Thymus (tissue), 11 donors: ENCODE results near the gene GNB2. TPM values are rescaled to one million over a fixed set of nuclear protein-coding genes. Genes with fewer than 3 reads are reported as not detected.

Experiments
- DNase-seq, 9 donors: peaks; one replicate each; pipeline ENCODE4 v3.0.0-alpha.2; 2013; ENCODE audit warnings: low spot score in 9 of 9, low read depth in 6 of 9, missing footprints in 1 of 9
- H3K27ac ChIP-seq, 2 donors: one replicate each; pipeline ENCODE4 v1.5.1; 2013; ENCODE audit warnings: control low read depth in 1 of 2, low read depth in 1 of 2, low read length in 1 of 2, mild to moderate bottlenecking in 1 of 2, moderate library complexity in 1 of 2
- H3K27me3 ChIP-seq, 2 donors: one replicate each; pipeline ENCODE4 v1.5.1; 2013; ENCODE audit warnings: low read length in 1 of 2; ENCODE audit not compliant: control insufficient read depth in 2 of 2, insufficient read depth in 1 of 2
- H3K36me3 ChIP-seq, 2 donors: one replicate each; pipeline ENCODE4 v1.5.1; 2013; ENCODE audit warnings: low read length in 1 of 2, mild to moderate bottlenecking in 1 of 2, moderate library complexity in 1 of 2; ENCODE audit not compliant: control insufficient read depth in 2 of 2, insufficient read depth in 2 of 2
- H3K4me1 ChIP-seq, 2 donors: one replicate each; pipeline ENCODE4 v1.5.1; 2013; ENCODE audit warnings: low read length in 2 of 2; ENCODE audit not compliant: control insufficient read depth in 2 of 2, insufficient read depth in 2 of 2
- H3K4me3 ChIP-seq, 2 donors: one replicate each; pipeline ENCODE4 v1.5.1; 2013; ENCODE audit warnings: low read length in 2 of 2, control low read depth in 1 of 2, mild to moderate bottlenecking in 1 of 2
- H3K9me3 ChIP-seq, 2 donors: one replicate each; pipeline ENCODE4 v1.5.1; 2013; ENCODE audit warnings: low read length in 1 of 2, mild to moderate bottlenecking in 1 of 2; ENCODE audit not compliant: control insufficient read depth in 2 of 2, insufficient read depth in 1 of 2
- WGBS: extraction: QIAGEN DNeasy Blood & Tissue Kit; methylation state at CpG from one replicate; pipeline ENCODE4 v1.1.7; 2013; 5-methylcytosine and 5-hydroxymethylcytosine counted together
- polyA plus RNA-seq: library from polyadenylated mRNA; stranded (reverse); fragments of 200-250 nt; gene quantifications from one replicate; pipeline ENCODE4 v1.2.3, GENCODE V29; 2013
- total RNA-seq: library from RNA; stranded (reverse); fragments of 120-200 nt; gene quantifications from one replicate; pipeline ENCODE4 v1.2.4, GENCODE V29; 2013
- donor health status: healthy.

The GNB2 gene
- total and polyA plus RNA-seq, 2 donors, result 45.8 to 130 TPM

DNA sequence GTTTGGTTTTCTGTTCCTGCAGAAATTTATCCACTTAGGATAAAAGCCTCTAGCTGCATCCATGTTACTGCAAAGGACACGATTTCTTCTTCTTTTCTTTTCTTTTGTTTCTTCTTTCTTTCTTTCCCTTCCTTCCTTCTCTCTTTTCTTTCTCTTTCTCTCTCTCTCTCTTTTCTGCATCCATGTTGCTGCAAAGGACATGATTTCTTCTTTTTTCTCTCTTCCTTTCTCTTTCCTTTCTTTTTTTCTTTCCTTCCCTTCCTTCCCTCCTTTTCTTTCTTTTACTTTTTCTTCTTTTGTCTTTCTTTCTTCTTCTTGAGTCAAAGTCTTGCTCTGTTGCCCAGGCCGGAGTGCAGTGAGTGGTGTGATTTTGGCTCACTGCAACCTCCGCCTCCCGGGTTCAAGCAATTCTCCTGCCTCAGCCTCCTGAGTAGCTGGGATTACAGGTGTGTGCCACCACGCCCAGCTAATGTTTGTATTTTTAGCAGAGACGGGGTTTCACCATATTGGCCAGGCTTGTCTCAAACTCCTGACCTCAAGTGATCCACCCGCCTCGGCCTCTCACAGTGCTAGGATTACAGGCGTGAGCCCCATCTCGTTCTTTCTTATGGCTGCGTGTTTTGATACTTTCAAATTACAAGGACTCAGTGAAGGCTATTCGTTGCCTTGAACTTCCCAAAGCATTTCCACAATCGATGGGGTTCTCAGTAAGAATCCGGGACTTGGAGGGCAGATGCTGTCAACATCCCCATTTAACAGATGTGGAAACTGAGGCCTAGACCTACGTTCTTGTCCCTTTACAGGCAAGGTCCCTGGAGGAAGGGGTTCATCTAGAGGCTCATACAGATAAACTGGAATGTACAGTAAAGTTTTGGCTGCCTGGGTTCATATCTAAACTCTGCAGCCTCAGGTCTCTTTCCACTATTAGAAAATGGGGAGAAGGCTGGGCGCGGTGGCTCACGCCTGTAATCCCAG is 1.9 kb upstream of the GNB2 start:
- H3K27ac ChIP-seq, result no peak overlapping the region
- DNase-seq, result no peak
- peaks cover 4 to 13% of the 10 kb centered on the region in 2 donors for H3K4me1 ChIP-seq
- peaks cover 2 to 4% of the 10 kb centered on the region in 2 donors for H3K36me3 ChIP-seq
- peaks cover 2 to 14% of the 10 kb centered on the region in 2 donors for H3K27me3 ChIP-seq
- WGBS, result 96% methylated on average over 18 of the region's 18 CpGs
- peaks cover 0 to 5% of the 10 kb centered on the region in 2 donors for H3K9me3 ChIP-seq
- no peak overlapping the region for H3K4me3 ChIP-seq

DNA sequence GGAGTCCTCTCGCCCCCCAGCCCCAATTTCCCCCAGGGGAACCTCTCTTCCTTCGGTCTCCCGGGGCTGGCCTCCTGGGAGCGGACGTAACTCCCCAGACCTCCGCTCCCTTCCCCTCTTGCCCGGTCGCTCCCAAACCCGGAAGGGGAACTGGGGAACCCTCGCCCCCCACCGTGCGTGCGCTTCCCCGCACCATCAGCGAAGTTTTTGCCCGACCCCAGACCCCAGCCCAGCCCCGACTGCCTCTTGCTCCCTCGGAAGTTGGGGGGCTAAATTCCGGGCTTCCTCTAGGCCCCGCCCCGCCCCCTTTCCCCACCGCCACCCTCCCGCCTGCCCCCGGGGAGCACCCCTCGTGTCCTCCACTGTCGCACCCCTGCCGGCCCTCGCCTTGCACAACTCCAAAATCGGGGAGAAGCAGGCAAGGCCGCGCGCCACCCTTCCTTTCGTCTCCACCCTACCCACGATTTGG is 436 bp downstream of the GNB2 start:
- H3K27ac ChIP-seq, result peak overlapping the region; percentile 85 to 95
- peak in 4 of 9 donors; percentile 48 to 58 (median 56) for DNase-seq
- H3K9me3 ChIP-seq, result peaks cover 0 to 5% of the 10 kb centered on the region in 2 donors
- H3K4me3 ChIP-seq, result peak overlapping the region; percentile 99 to 100
- peaks cover 2 to 7% of the 10 kb centered on the region in 2 donors for H3K27me3 ChIP-seq
- H3K4me1 ChIP-seq, result peaks cover 4 to 16% of the 10 kb centered on the region in 2 donors
- under 1% methylated on average over 34 of the region's 34 CpGs for WGBS
- peaks cover 26 to 27% of the 10 kb centered on the region in 2 donors for H3K36me3 ChIP-seq

DNA sequence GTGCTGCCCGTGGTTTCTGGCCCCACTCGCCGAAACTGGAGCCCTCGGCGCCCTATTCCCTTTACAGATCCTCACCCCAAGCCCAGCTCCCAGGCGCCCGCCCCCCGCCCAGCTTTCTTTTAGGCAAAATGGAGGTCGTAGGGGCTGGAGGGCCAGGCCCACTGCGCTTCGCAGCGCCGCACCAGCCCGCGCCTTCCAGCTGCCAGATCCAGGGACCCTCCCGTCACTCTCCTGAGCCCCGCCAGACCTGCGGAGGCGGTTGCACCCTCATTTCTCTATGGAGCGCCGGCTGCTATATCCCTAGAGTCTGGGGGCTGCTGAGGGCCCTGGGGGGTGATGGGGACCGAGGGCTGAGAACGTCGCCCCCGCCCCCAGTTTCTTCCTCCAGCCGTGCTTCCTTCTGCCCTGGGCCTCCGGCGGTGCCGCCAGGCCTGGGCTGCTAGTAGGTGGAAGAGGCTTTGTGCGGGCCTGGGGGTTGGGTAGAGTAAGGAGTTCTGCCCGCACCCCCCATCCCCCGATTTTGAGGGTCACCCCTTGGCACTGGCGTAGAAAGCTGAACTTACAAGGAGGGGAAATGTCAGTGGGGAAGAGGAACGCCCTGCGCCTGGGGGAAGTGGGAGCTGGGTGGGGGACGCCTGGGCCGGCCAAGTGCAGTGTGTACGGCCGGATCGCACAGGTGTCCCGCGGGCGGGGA is 1.0 kb downstream of the GNB2 start:
- Histone ChIP-seq H3K4me3 (peak overlapping the region; percentile 99 to 100), H3K27me3 (peaks cover 2 to 7% of the 10 kb centered on the region in 2 donors), H3K27ac (peak overlapping the region; percentile 78 to 95), H3K4me1 (peaks cover 4 to 16% of the 10 kb centered on the region in 2 donors), H3K36me3 (peaks cover 31 to 33% of the 10 kb centered on the region in 2 donors), H3K9me3 (peaks cover 0 to 5% of the 10 kb centered on the region in 2 donors)
- WGBS, result under 1% methylated on average over 43 of the region's 43 CpGs
- peak in 3 of 9 donors; percentile 20 to 55 (median 37) for DNase-seq

DNA sequence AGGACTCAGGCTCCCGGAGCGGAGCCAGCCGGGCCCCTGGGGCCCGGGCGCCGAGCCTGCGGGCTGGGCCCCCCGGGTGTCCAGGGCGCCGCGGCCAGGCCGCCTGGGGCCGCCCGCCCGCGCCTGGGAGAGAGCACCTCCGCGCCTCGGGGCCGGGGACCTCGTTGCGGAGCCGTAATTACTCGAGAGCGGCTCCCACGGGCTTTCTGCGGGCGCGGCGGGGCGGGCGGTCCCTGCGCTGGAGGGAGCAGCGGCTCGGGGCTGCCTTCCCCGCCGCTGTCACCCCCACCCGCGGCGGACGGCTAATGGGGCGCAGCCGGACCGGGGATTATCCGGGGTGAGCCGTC is 1.5 kb downstream of the GNB2 start:
- peak overlapping the region in 1 of 2 donors; percentile 95 for H3K27ac ChIP-seq
- peaks cover 0 to 7% of the 10 kb centered on the region in 2 donors for H3K27me3 ChIP-seq
- under 1% methylated on average over 46 of the region's 46 CpGs for WGBS
- H3K4me3 ChIP-seq, result peak overlapping the region; percentile 99 to 100
- H3K4me1 ChIP-seq, result peaks cover 4 to 16% of the 10 kb centered on the region in 2 donors
- H3K9me3 ChIP-seq, result peaks cover 0 to 5% of the 10 kb centered on the region in 2 donors
- no peak for DNase-seq
- peaks cover 37 to 38% of the 10 kb centered on the region in 2 donors for H3K36me3 ChIP-seq

DNA sequence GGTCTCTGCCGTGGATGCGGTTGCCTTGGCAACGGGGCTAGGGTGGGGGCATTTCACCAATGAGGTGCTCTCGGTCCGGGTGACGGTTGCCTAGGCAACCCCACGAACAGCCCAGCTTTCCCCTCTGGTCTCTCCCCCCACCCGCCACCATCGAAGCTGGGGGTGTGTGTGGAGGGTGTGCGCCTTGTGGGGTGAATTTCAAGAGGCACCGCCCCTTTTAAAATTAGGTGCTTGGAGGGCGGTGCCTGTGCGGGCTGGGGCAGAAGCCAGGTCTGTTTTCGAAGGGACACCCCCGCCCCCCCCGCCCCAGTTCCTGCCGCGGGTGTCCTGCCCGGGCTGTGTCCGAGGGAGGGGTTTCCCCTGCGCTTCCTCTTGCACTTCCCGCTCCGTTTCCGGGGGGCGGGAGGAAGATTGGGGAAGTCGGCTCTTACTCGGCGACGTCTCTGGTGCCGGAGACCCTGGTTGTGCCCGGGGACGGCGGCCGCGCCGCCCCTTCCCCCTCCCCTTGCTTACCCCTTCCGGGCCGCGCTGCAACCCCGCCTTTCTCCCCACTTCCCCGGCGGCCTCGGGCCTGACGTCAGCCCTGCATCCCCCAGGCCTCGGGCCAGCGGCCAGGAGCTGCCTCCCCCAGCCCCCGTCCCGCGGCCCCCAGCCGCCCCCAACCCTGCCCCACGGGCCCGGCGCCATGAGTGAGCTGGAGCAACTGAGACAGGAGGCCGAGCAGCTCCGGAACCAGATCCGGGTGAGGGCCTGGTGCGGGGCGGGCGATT is 2.2 kb downstream of the GNB2 start:
- WGBS, result 8% methylated on average over 59 of the region's 59 CpGs
- peaks cover 4 to 16% of the 10 kb centered on the region in 2 donors for H3K4me1 ChIP-seq
- peaks cover 43 to 44% of the 10 kb centered on the region in 2 donors for H3K36me3 ChIP-seq
- peaks cover 0 to 4% of the 10 kb centered on the region in 2 donors for H3K27me3 ChIP-seq
- peak overlapping the region; percentile 55 to 80 for H3K27ac ChIP-seq
- DNase-seq, result peak in 7 of 9 donors; percentile 40 to 84 (median 64)
- H3K4me3 ChIP-seq, result peak overlapping the region; percentile 99 to 100
- peaks cover 0 to 5% of the 10 kb centered on the region in 2 donors for H3K9me3 ChIP-seq

DNA sequence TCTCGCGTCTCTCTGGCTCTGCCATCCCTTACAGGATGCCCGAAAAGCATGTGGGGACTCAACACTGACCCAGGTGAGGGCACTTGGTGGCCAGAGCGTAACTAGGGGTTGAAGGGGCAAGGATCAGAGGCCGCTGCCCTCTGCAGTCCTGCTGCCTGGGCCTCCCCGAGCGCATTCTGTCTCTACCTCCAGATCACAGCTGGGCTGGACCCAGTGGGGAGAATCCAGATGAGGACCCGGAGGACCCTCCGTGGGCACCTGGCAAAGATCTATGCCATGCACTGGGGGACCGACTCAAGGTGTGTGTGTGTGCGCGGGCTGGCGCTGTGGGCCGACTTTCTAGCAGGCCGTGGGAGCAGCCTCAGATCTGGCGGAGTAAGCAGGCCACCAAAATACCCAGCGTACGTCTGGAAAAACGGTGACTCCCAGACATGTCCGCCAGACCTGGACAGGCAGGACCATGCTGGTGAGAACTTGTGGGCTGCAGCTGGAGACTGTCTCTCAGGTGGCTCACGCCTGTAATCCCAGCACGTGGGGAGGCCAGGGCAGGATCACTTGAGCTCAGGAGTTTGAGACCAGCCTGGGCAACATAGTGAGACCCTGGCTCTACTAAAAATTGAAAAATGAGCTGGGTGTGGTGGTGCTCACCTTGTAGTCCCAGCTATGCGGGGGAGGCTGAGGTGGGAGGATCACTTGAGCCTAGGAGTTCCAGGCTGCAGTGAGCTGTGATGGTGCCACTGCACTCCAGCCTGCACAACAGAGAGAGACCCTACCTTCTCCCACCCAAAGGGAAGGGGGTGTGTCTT is 3.2 kb downstream of the GNB2 start:
- H3K4me3 ChIP-seq, result peak overlapping the region; percentile 99 to 100
- H3K9me3 ChIP-seq, result peaks cover 0 to 5% of the 10 kb centered on the region in 2 donors
- H3K36me3 ChIP-seq, result peaks cover 52 to 53% of the 10 kb centered on the region in 2 donors
- peaks cover 4 to 16% of the 10 kb centered on the region in 2 donors for H3K4me1 ChIP-seq
- DNase-seq, result no peak
- peaks cover 0 to 2% of the 10 kb centered on the region in 2 donors for H3K27me3 ChIP-seq
- 96% methylated on average over 23 of the region's 23 CpGs for WGBS
- peak overlapping the region in 1 of 2 donors; percentile 80 for H3K27ac ChIP-seq

DNA sequence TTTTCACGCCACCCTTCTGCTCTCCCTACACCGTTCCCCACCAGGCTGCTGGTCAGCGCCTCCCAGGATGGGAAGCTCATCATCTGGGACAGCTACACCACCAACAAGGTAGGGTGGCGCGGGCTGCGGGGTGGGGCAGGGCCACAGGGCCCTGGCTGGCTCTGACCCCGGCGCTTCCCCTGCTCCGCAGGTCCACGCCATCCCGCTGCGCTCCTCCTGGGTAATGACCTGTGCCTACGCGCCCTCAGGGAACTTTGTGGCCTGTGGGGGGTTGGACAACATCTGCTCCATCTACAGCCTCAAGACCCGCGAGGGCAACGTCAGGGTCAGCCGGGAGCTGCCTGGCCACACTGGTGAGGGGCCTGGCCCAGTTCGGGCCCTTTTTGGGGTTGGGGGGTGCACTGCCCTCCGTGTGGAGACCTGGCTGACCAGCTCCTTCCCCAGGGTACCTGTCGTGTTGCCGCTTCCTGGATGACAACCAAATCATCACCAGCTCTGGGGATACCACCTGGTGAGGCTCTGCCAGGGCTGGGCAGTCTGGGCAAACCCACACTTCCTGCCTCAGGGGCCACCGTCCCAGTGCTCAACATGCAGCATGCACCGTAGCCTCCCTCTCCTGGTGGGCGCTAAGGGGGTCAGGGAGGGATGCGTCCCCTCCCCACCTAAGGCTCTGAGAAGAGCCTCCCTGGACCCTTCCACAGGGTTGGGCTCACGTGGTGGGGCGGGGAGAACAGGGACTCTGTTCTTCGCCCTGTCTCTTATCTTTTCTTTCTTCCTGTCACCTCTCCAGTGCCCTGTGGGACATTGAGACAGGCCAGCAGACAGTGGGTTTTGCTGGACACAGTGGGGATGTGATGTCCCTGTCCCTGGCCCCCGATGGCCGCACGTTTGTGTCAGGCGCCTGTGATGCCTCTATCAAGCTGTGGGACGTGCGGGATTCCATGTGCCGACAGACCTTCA is 4.0 kb downstream of the GNB2 start:
- 96% methylated on average over 36 of the region's 36 CpGs for WGBS
- H3K36me3 ChIP-seq, result peaks cover 61 to 62% of the 10 kb centered on the region in 2 donors
- H3K9me3 ChIP-seq, result peaks cover 0 to 5% of the 10 kb centered on the region in 2 donors
- no peak for DNase-seq
- peak overlapping the region in 1 of 2 donors; percentile 4 for H3K27ac ChIP-seq
- H3K4me1 ChIP-seq, result peaks cover 4 to 15% of the 10 kb centered on the region in 2 donors
- H3K4me3 ChIP-seq, result no peak overlapping the region
- H3K27me3 ChIP-seq, result no peaks in the 10 kb centered on the region
